Measurements from ENCODE around the gene DTNA.
"Not testable (repeated sequence)": the region's sequence is repeated elsewhere in the genome, so short reads cannot be mapped to it uniquely, and the experiment has no call there.

The DTNA gene

GRCh38 chr18:34709750-34710441, at the start of gene DTNA:
DTNA (plus strand) TSS chr18:34710298; CDS start chr18:34755977, 45,679 bp downstream.
- DNase-seq (ENCODE audit: low read depth) = peak; percentile 87
- H3K4me3 ChIP-seq (ENCODE audit: low read length) = peak within 1 kb of the TSS; percentile 69
- no peak for TF ChIP-seq CTCF (conservative IDR thresholded peaks at IDR 0.05; ENCODE audit: low read depth, low read length)

GRCh38 chr18:34660572-34660971, 49.5 kb upstream of the DTNA start:
- DNase-seq (ENCODE audit: low read depth) = no peak
- no peak for TF ChIP-seq CTCF (conservative IDR thresholded peaks at IDR 0.05; ENCODE audit: low read depth, low read length)
- H3K4me3 ChIP-seq (ENCODE audit: low read length) = no peak overlapping the region

GRCh38 chr18:34661464-34662087, 48.5 kb upstream of the DTNA start:
- no peak overlapping the region for H3K4me3 ChIP-seq (ENCODE audit: low read length)
- peak; percentile 86 for TF ChIP-seq CTCF (conservative IDR thresholded peaks at IDR 0.05; ENCODE audit: low read depth, low read length)
- no peak for DNase-seq (ENCODE audit: low read depth)

- no peak for TF ChIP-seq CTCF (conservative IDR thresholded peaks at IDR 0.05; ENCODE audit: low read depth, low read length)
- DNase-seq (ENCODE audit: low read depth) = no peak
- no peak overlapping the region for H3K4me3 ChIP-seq (ENCODE audit: low read length)
Measured at GRCh38 chr18:34676816-34677574, 33.1 kb upstream of the DTNA start.

- H3K4me3 ChIP-seq (ENCODE audit: low read length); DNase-seq (ENCODE audit: low read depth): not testable (repeated sequence)
Measured at GRCh38 chr18:34689750-34690149, 20.3 kb upstream of the DTNA start.

GRCh38 chr18:34691614-34692013, 18.5 kb upstream of the DTNA start:
- no peak for TF ChIP-seq CTCF (conservative IDR thresholded peaks at IDR 0.05; ENCODE audit: low read depth, low read length)
- H3K4me3 ChIP-seq (ENCODE audit: low read length) = no peak overlapping the region
- no peak for DNase-seq (ENCODE audit: low read depth)

GRCh38 chr18:34694591-34695165, 15.4 kb upstream of the DTNA start:
- no peak for TF ChIP-seq CTCF (conservative IDR thresholded peaks at IDR 0.05; ENCODE audit: low read depth, low read length)
- H3K4me3 ChIP-seq (ENCODE audit: low read length) = no peak overlapping the region
- DNase-seq (ENCODE audit: low read depth) = no peak

Measured in retinal pigment epithelial cell (primary cell).